GM21360 (cell line): ENCODE measurements around the gene LRRC14B.
"Not testable (repeated sequence)": the region's sequence is repeated elsewhere in the genome, so short reads cannot be mapped to it uniquely, and the experiment has no call there.

ENCODE experiments used
- ATAC-seq: cut with Tn5 transposase; IDR thresholded peaks from one replicate; pipeline ENCODE4 v1.9.1; 2021; ENCODE audit warnings: mild to moderate bottlenecking, moderate library complexity; ENCODE audit not compliant: unreplicated experiment

The LRRC14B gene

GRCh38 chr5:190366-191035 is 794 bp upstream of the LRRC14B start:
- no peak for ATAC-seq

GRCh38 chr5:191949-192690 is 825 bp downstream of the LRRC14B start:
- no peak for ATAC-seq

GRCh38 chr5:192691-192969 is 1.3 kb downstream of the LRRC14B start:
- no peak for ATAC-seq

GRCh38 chr5:192970-193831 is 1.9 kb downstream of the LRRC14B start:
- no peak for ATAC-seq

GRCh38 chr5:194102-194501 is 2.8 kb downstream of the LRRC14B start:
- no peak for ATAC-seq

- no peak for ATAC-seq
These were observed 3.4 kb downstream of the LRRC14B start for GRCh38 chr5:194603-195209.

GRCh38 chr5:195401-196160 is 4.3 kb downstream of the LRRC14B start:
- no peak for ATAC-seq

- no peak for ATAC-seq
These were observed 5.1 kb downstream of the LRRC14B start for GRCh38 chr5:196350-196749.

GRCh38 chr5:197031-197430 is 5.7 kb downstream of the LRRC14B start:
- ATAC-seq: not testable (repeated sequence)

- ATAC-seq: no peak
These were observed 6.7 kb downstream of the LRRC14B start for GRCh38 chr5:197892-198489.

- no peak for ATAC-seq
These were observed 7.4 kb downstream of the LRRC14B start for GRCh38 chr5:198516-199196.

- no peak for ATAC-seq
These were observed 8.1 kb downstream of the LRRC14B start for GRCh38 chr5:199197-199949.

- ATAC-seq: no peak
These were observed 8.8 kb downstream of the LRRC14B start for GRCh38 chr5:199950-200645.

GRCh38 chr5:200985-201384 is 9.7 kb downstream of the LRRC14B start:
- ATAC-seq: no peak

GRCh38 chr5:201672-202071 is 10.4 kb downstream of the LRRC14B start:
- ATAC-seq: no peak

GRCh38 chr5:203246-203930 is 12.1 kb downstream of the LRRC14B start:
- no peak for ATAC-seq

GRCh38 chr5:204001-204400 is 12.7 kb downstream of the LRRC14B start:
- no peak for ATAC-seq

- ATAC-seq: no peak
These were observed 13.2 kb downstream of the LRRC14B start for GRCh38 chr5:204462-204861.
